HTERT RPE-1 (cell line): ENCODE results near the gene TAS2R19.
"Not testable (repeated sequence)": the region's sequence is repeated elsewhere in the genome, so short reads cannot be mapped to it uniquely, and the experiment has no call there.

Experiments
- in situ Hi-C: fragments of 300-500 bp; cut with MboI; formaldehyde crosslinking; loops from 4 replicates; pipeline ENCODE4 v1.14.3; 2020; ENCODE audit warnings: low sequenced_read_pairs

Gene TAS2R19

GRCh38 chr12:11022520-11022919 is at the start of gene TAS2R19:
Gene TAS2R19, minus strand, starts transcription at chr12:11022620. Its CDS starts 49 bp downstream, at chr12:11022571.
- in situ Hi-C loops = no loop called here

GRCh38 chr12:11071414-11071813 is 49.0 kb upstream of the TAS2R19 start:
- in situ Hi-C loops = no loop called here

GRCh38 chr12:11070999-11071398 is 48.6 kb upstream of the TAS2R19 start:
- in situ Hi-C loops = no loop called here

GRCh38 chr12:11069854-11070365 is 47.5 kb upstream of the TAS2R19 start:
- in situ Hi-C loops = no loop called here

GRCh38 chr12:11067514-11067913 is 45.1 kb upstream of the TAS2R19 start:
- in situ Hi-C loops = no loop called here

GRCh38 chr12:11062194-11062593 is 39.8 kb upstream of the TAS2R19 start, which contains the start of gene TAS2R46:
Gene TAS2R46, minus strand, starts transcription at chr12:11062294. Its CDS starts 0 bp downstream, at chr12:11062294.
- in situ Hi-C loops = not testable (repeated sequence)

- in situ Hi-C loops = no loop called here
Observed at GRCh38 chr12:11059784-11060183, 37.4 kb upstream of the TAS2R19 start.

GRCh38 chr12:11059041-11059440 is 36.6 kb upstream of the TAS2R19 start:
- in situ Hi-C loops = no loop called here

GRCh38 chr12:11055306-11055705 is 32.9 kb upstream of the TAS2R19 start:
- in situ Hi-C loops = no loop called here

- in situ Hi-C loops = not testable (repeated sequence)
Observed at GRCh38 chr12:11049806-11050531, 27.5 kb upstream of the TAS2R19 start.

- in situ Hi-C loops = not testable (repeated sequence)
Observed at GRCh38 chr12:11041366-11041765, 18.9 kb upstream of the TAS2R19 start.

GRCh38 chr12:11040162-11040561 is 17.7 kb upstream of the TAS2R19 start:
- in situ Hi-C loops = no loop called here

- in situ Hi-C loops = no loop called here
Observed at GRCh38 chr12:11039171-11039570, 16.8 kb upstream of the TAS2R19 start.

- in situ Hi-C loops = not testable (repeated sequence)
Observed at GRCh38 chr12:11033959-11034358, 11.5 kb upstream of the TAS2R19 start.

GRCh38 chr12:11031307-11031706 is 8.9 kb upstream of the TAS2R19 start, which contains the start of gene TAS2R31:
Gene TAS2R31, minus strand, starts transcription at chr12:11031407. Its CDS starts 72 bp downstream, at chr12:11031335.
- in situ Hi-C loops = no loop called here

- in situ Hi-C loops = no loop called here
Observed at GRCh38 chr12:11026118-11026517, 3.7 kb upstream of the TAS2R19 start.

- in situ Hi-C loops = no loop called here
Observed at GRCh38 chr12:11023387-11023786, 967 bp upstream of the TAS2R19 start.

- in situ Hi-C loops = no loop called here
Observed at GRCh38 chr12:11016937-11017336, 5.5 kb downstream of the TAS2R19 start.

- in situ Hi-C loops = no loop called here
Observed at GRCh38 chr12:11015775-11016430, 6.5 kb downstream of the TAS2R19 start.

- in situ Hi-C loops = no loop called here
Observed at GRCh38 chr12:11014234-11014633, 8.2 kb downstream of the TAS2R19 start.

GRCh38 chr12:11007608-11008007 is 14.8 kb downstream of the TAS2R19 start:
- in situ Hi-C loops = no loop called here

- in situ Hi-C loops = no loop called here
Observed at GRCh38 chr12:10998204-10998603, 24.2 kb downstream of the TAS2R19 start, which contains the start of gene TAS2R20. Gene TAS2R20, minus strand, starts transcription at chr12:10998304. Its CDS starts 429 bp downstream, at chr12:10997875.
